SJCRH30 (cell line): ENCODE measurements around the gene EIF4B. TPM values are rescaled to one million over a fixed set of nuclear protein-coding genes. Genes with fewer than 3 reads are reported as not detected.
A peak's percentile ranks its signal among the peaks of the same experiment; 100 is the strongest.

Experiments used
- DNase-seq, 2 experiments: peaks; one replicate each; pipeline ENCODE4 v3.0.0-alpha.2; 2015 to 2020
- H3K27ac ChIP-seq: fragments of 250-450 bp; sonication (Bioruptor Pico); 2 replicates; pipeline ENCODE4 v1.5.1; 2020; ENCODE audit warnings: mild to moderate bottlenecking, moderate library complexity
- H3K27me3 ChIP-seq: fragments of 250-450 bp; sonication (Bioruptor Pico); 2 replicates; pipeline ENCODE4 v1.5.1; 2020; ENCODE audit warnings: mild to moderate bottlenecking, moderate library complexity
- H3K36me3 ChIP-seq: fragments of 250-450 bp; sonication (Bioruptor Pico); 2 replicates; pipeline ENCODE4 v1.5.1; 2020; ENCODE audit warnings: mild to moderate bottlenecking, moderate library complexity
- H3K4me1 ChIP-seq: fragments of 250-450 bp; sonication (Bioruptor Pico); 2 replicates; pipeline ENCODE4 v1.5.1; 2020; ENCODE audit warnings: mild to moderate bottlenecking, moderate library complexity
- H3K4me3 ChIP-seq: fragments of 250-450 bp; sonication (Bioruptor Pico); 2 replicates; pipeline ENCODE4 v1.5.1; 2020; ENCODE audit warnings: mild to moderate bottlenecking, moderate library complexity
- H3K9me3 ChIP-seq: fragments of 250-450 bp; sonication (Bioruptor Pico); replicated peaks from 2 replicates; pipeline ENCODE4 v1.5.1; 2020; ENCODE audit warnings: mild to moderate bottlenecking, moderate library complexity
- total RNA-seq: library from RNA; depleted of rRNA; stranded (reverse); fragments of >200 nt; shearing (Covaris generic); gene quantifications from 2 replicates; pipeline ENCODE4 v1.2.3, GENCODE V29; 2014

Gene EIF4B
- total RNA-seq, 1 experiment from 2014 or later = 541 TPM

- Histone ChIP-seq H3K36me3 (no peaks in the 10 kb centered on the region), H3K4me3 (no peak overlapping the region), H3K4me1 (peaks cover 21% of the 10 kb centered on the region), H3K9me3 (no peaks in the 10 kb centered on the region), H3K27ac (no peak overlapping the region), H3K27me3 (no peaks in the 10 kb centered on the region)
- no peak for DNase-seq
These were observed 57.7 kb downstream of the EIF4B start for GRCh38 chr12:53063708-53064612.

GRCh38 chr12:53064613-53065436 is 58.6 kb downstream of the EIF4B start:
- DNase-seq = no peak

GRCh38 chr12:53065470-53065869 is 59.2 kb downstream of the EIF4B start:
- no peaks in the 10 kb centered on the region for H3K36me3 ChIP-seq

More at GRCh38 chr12:53064613-53065436, 58.6 kb downstream of the EIF4B start:
- Histone ChIP-seq H3K27me3 (no peaks in the 10 kb centered on the region), H3K9me3 (no peaks in the 10 kb centered on the region), H3K36me3 (no peaks in the 10 kb centered on the region), H3K27ac (no peak overlapping the region), H3K4me3 (no peak overlapping the region), H3K4me1 (peaks cover 21% of the 10 kb centered on the region)

GRCh38 chr12:53065975-53066931 is 60.0 kb downstream of the EIF4B start:
- no peaks in the 10 kb centered on the region for H3K36me3 ChIP-seq
- peaks cover 27% of the 10 kb centered on the region for H3K4me1 ChIP-seq
- no peaks in the 10 kb centered on the region for H3K27me3 ChIP-seq

More at GRCh38 chr12:53065470-53065869, 59.2 kb downstream of the EIF4B start:
- no peaks in the 10 kb centered on the region for H3K27me3 ChIP-seq
- no peak overlapping the region for H3K4me3 ChIP-seq
- no peak overlapping the region for H3K27ac ChIP-seq
- H3K4me1 ChIP-seq = peaks cover 21% of the 10 kb centered on the region
- H3K9me3 ChIP-seq = no peaks in the 10 kb centered on the region
- no peak for DNase-seq

GRCh38 chr12:53067074-53067992 is 61.1 kb downstream of the EIF4B start:
- no peak for DNase-seq
- no peak overlapping the region for H3K4me3 ChIP-seq
- no peaks in the 10 kb centered on the region for H3K36me3 ChIP-seq
- H3K9me3 ChIP-seq = no peaks in the 10 kb centered on the region
- no peak overlapping the region for H3K27ac ChIP-seq
- H3K27me3 ChIP-seq = no peaks in the 10 kb centered on the region
- peaks cover 30% of the 10 kb centered on the region for H3K4me1 ChIP-seq

More at GRCh38 chr12:53065975-53066931, 60.0 kb downstream of the EIF4B start:
- Histone ChIP-seq H3K9me3 (no peaks in the 10 kb centered on the region), H3K4me3 (no peak overlapping the region), H3K27ac (no peak overlapping the region)
- peak; percentile 79 to 89 for DNase-seq

GRCh38 chr12:53067993-53068770 is 61.9 kb downstream of the EIF4B start:
- H3K27ac ChIP-seq = no peak overlapping the region
- DNase-seq = no peak
- H3K4me3 ChIP-seq = no peak overlapping the region
- H3K36me3 ChIP-seq = no peaks in the 10 kb centered on the region
- no peaks in the 10 kb centered on the region for H3K27me3 ChIP-seq
- H3K4me1 ChIP-seq = peaks cover 23% of the 10 kb centered on the region
- no peaks in the 10 kb centered on the region for H3K9me3 ChIP-seq

- DNase-seq = no peak
These were observed 62.7 kb downstream of the EIF4B start for GRCh38 chr12:53068811-53069585.

GRCh38 chr12:53069621-53070410 is 63.6 kb downstream of the EIF4B start:
- Histone ChIP-seq H3K9me3 (no peaks in the 10 kb centered on the region), H3K4me1 (peaks cover 23% of the 10 kb centered on the region), H3K4me3 (no peak overlapping the region), H3K27ac (no peak overlapping the region), H3K27me3 (no peaks in the 10 kb centered on the region), H3K36me3 (no peaks in the 10 kb centered on the region)
- no peak for DNase-seq

More at GRCh38 chr12:53068811-53069585, 62.7 kb downstream of the EIF4B start:
- Histone ChIP-seq H3K27me3 (no peaks in the 10 kb centered on the region), H3K9me3 (no peaks in the 10 kb centered on the region), H3K4me3 (no peak overlapping the region), H3K27ac (no peak overlapping the region), H3K36me3 (no peaks in the 10 kb centered on the region), H3K4me1 (peaks cover 23% of the 10 kb centered on the region)

- Histone ChIP-seq H3K27me3 (no peaks in the 10 kb centered on the region), H3K9me3 (no peaks in the 10 kb centered on the region), H3K4me3 (no peak overlapping the region), H3K4me1 (peaks cover 23% of the 10 kb centered on the region), H3K27ac (peak overlapping the region; percentile 13; the same call in 1 of the 2 replicates), H3K36me3 (peaks cover under 1% of the 10 kb centered on the region; the same call in 1 of the 2 replicates)
- DNase-seq = peak; percentile 81 to 85
These were observed 64.7 kb downstream of the EIF4B start for GRCh38 chr12:53070877-53071492.

- no peaks in the 10 kb centered on the region for H3K27me3 ChIP-seq
- peaks cover 2% of the 10 kb centered on the region; the same call in 1 of the 2 replicates for H3K36me3 ChIP-seq
- DNase-seq = no peak
- H3K4me3 ChIP-seq = no peak overlapping the region
- no peaks in the 10 kb centered on the region for H3K9me3 ChIP-seq
- H3K27ac ChIP-seq = peak overlapping the region; percentile 13; the same call in 1 of the 2 replicates
- peaks cover 18% of the 10 kb centered on the region for H3K4me1 ChIP-seq
These were observed 65.6 kb downstream of the EIF4B start for GRCh38 chr12:53071591-53072551.
